ENCODE results near the gene DHRS1.
"Not testable (repeated sequence)": the region's sequence is repeated elsewhere in the genome, so short reads cannot be mapped to it uniquely, and the experiment has no call there.

The DHRS1 gene

GRCh38 chr14:24261969-24262327 is 37.6 kb downstream of the DHRS1 start:
- no peak for DNase-seq

- no peak for DNase-seq
Measured at GRCh38 chr14:24261256-24261968, 38.2 kb downstream of the DHRS1 start.

DNA sequence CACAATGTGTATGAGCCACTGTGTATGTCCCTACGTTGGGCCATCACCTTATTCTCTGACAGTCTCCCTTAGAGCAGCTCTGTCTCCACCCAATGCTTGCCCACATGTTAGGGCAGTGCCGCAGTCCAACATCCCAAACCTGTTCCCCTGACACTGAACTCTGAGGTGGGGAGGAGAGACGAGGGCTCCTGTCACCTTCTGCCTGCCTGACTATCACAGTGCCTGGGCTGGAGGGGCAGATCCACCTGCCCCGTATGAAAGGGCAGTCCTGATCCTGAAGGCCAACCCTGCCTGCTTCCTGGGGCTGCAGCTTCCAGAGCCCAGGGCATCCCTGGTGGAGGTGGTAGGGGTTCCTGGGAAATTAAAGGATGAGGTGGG is 38.8 kb downstream of the DHRS1 start:
- no peak for DNase-seq

DNA sequence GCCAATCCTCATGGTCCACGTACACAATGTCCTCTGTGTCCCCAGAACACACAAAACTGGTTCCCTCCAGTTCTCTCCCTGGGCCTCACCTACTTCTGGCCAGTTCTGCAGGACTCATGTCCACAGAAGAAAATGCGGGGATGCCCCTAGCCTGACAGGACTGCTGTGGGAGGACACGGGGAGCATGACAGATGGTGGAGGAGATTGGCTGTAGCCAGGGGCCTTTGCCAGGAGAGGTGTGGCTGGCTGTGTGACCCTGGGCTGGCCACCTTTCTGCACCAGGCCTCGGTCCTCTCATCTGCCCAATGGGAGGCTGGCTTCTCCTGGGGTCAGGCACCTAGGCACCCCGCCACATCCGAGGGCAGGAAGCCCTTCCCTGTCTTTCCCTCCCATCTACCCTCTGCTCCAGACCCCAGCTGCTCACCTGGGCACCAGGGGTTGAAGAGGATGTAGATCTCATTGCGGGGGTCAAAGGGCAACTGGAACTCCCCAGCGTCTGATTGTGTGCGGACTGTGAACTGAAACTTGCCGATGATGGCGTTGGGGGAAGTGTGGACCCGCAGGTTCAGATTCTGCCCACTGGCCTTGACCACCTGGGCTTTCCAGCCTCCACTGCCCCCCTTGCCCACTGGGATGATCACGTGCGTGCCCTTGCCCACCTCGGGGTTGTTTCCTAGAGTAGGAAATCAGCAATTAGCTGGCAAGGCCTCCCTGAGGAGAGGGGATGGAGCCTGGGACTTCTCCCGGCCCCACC is 39.4 kb downstream of the DHRS1 start:
- DNase-seq = no peak

- no peak for DNase-seq
Measured at GRCh38 chr14:24259282-24260025, 40.1 kb downstream of the DHRS1 start.

DNA sequence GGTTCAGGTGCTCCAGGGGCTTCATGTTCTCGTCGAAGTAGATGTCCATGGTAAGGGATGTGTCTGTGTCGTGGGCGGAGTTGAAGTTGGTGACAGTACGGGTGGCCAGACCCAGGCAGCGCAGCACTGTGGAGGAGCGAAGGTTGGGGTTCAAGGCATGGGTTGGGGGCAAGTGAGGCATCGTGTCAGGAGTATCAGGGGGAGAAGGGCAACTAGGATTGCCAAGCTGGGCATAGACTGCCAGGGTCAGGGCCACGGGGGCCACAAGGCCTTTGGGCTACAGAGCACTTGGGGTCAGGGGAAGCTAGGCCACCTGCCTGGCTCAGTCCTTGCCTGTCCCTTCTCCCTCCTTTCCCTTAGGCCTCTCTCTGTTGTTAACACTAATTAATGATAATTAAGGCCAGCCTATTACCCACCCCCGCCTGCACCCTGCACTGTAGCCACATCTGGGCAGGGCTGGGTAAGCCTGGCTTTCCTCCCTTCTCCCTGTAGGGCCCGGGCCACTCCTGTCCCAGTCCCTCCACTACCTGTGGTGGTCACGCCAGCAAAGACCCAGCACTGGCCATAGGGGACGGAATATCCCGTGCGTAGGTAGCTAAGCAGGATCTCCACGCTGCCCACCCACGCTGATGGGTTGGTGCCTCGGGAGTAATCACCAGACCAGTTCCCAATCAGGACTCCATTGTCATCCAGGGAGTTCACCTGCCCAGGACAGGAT is 40.9 kb downstream of the DHRS1 start:
- no peak for DNase-seq

DNA sequence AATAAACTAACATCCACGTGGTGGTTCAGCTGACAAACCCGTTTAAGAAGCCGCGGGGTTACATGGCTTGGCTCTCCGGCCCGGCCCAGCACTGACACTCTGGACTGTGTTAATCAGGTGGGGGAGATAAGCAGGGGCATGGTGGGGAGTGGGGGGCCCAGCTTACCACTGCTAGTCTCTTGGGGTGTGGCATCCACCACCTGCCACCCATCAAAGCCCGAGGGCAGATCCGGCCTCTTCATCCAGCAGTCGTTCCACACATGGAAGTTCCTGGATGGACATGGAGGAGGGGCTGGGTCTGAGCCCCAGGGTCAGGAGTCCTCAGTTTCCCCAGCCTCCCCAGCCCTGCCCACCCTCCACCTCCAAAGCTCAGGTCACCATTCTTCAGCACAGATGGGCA is 41.5 kb downstream of the DHRS1 start:
- no peak for DNase-seq

DNA sequence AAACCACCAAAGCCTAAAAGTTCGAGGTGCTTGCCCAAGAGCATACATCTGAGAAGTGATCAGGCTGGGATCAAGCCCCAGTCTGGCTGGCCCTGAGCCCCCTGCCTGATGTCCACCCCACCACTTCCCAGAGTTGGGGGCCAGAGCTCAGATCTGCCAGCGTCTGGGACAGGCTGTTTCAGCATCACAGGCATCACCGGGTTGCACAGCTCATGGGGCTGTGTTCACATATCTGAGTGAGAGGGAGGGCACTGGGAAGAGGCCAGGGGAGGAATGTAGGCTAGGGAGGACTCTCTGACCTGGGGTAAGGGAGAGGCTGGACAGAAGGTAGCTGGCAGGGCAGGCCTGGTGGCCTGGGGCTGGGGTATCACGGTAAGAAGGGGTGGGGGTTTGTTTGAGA is 42.6 kb downstream of the DHRS1 start:
- no peak for DNase-seq

DNA sequence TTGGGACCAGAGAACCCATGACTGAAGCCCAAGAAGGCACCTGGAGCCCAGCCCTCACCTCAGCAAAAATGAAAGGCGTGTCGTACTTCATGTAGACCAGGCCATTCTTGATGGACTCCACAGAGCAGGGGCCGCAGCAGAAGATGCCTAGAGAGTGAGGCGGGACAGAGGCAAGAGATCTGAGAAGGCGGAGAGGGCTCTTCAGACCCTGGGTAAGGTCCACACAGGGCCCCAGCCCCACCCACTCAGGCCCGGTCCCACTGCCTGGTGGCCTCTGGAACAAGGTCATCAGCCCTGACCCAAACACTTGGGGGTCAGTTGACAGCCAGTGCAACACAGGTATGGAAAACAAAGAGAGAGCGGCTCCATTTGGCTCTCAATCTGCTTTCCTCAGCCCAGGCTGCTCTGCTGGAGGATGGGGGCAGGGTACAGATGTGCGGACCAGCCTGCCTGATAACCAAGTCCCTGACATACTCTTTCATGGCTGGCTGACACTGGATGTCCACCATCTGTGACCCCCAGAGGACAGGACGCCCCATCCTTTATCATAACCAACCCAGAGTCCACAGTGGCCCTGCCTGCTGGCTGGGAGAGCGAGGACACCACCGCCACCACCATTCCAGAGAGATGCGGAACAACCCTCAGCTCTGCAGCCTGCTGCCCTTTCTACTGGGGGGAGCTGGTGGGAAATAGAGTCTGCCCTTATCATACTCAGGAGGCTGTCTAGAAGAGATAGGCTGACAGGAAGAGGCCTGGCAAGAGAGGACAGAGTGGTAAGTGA is 43.5 kb downstream of the DHRS1 start:
- DNase-seq = no peak

DNA sequence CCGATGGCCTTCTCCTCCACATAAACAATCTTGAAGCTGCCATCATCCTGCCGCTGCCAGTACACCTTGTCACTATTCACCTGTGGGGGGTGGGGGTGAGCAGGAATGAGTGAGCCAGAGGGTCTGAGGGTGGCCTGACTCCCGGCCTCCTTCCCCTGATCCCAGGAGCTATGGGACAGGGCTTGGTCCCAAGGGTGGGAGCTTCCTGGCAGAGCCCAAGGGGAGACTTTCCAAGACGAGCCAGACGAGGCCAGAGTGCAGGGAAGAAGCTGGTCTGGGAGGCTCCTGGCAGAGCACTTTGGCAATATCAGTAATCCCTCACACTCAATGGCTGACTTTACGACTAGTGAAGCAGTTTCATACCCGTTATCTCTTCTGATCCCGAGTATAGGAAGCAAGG is 44.1 kb downstream of the DHRS1 start:
- DNase-seq = no peak

DNA sequence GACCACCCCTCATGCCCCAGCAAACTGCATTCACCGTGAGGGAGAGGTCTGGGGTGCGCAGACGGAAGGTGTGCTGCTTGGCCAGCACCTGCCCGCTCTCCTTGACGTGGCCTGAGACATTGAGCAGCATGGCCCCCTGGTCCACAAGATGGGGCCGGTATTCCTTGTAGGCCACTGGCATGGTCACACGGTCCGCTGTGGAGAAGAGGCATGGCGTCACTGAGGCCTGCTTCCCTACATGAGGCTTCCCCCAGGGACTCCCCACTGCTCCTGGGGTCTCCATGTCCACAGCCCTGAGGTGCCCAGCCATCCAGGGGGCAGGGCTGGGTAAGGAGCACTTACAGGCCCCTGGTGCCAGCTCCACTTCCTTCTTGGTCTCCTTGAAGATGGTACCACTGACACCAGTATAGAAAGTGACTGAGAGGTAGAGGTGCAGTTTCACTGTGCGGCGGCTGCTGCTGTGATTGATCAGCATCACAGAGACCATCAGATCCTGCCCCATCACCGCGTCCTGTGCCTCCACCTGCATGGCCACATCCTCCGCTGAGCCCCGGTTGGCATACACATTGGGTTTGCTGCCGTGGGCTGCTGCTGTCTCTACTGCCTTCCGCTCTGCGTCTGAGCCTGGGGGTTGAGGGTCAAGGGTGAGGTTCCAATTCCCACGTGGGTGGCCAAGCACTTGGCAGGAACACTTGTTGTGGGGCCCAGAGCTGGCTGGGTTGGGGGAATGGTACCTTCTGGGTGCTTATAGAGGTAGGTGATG is 44.8 kb downstream of the DHRS1 start:
- DNase-seq = no peak

- DNase-seq = no peak
Measured at GRCh38 chr14:24253936-24254335, 45.6 kb downstream of the DHRS1 start.

DNA sequence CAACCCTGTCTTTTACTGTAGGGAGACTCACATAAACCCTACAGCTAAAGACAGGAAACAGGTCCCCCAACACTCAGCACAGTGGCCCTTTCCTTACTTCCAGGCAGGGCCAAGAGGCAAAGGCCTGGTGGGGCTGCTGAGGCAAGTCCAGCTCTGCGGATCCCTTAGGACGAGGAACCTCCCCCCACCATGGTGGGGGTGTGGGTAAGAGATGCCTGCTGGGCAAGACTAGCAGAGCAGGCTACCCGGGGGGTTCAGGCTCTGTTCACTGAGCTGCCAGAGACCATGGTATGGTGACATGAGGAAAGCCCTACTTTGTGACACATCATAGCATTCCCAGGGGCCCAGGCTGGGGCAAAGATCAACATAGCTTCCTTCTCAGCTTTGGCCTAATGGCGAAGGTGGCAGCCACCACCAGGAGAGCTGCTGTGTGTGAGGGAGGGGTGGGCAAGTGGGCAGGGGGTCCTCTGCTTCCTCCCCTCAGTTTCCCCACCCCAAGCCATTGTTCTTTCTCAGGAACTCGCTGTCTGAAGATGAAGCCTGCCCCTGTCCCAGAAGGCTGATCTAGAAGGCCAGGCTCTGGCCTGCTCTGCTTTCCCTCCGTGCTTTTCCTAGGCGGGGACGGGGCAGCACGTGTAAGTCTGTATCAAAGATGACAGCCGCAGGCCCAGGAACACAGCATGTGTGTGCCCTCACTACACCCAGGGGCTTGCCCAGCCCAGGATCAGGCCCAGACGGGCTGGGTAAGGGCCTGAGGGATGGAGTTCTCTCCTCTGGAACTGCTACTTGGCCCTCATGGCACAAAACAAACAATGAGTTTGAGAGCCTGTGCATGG is 47.1 kb downstream of the DHRS1 start:
- DNase-seq = no peak

- DNase-seq = no peak
Measured at GRCh38 chr14:24251880-24252288, 47.7 kb downstream of the DHRS1 start.

- DNase-seq = no peak
Measured at GRCh38 chr14:24250354-24250753, 49.2 kb downstream of the DHRS1 start.

- DNase-seq = no peak
Measured at GRCh38 chr14:24249230-24250021, 50.2 kb downstream of the DHRS1 start.

DNA sequence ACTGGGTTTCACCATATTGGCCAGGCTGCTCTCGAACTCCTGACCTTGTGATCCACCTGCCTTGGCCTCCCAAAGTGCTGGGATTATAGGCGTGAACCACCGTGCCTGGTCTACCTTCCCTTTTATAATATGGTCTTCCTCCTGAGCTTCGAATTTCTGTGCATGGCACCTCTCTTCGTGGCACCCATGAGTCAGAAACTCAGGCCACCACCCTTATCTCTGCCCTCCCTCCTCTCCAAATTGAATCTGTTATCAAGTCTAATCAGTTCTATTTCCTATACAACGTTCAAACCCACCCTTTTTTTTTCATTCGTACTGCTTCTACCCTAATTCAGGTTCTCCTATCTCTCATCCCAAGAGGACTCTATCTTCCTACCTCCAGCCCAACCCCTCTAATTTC is 52.2 kb downstream of the DHRS1 start:
- no peak for DNase-seq

DNA sequence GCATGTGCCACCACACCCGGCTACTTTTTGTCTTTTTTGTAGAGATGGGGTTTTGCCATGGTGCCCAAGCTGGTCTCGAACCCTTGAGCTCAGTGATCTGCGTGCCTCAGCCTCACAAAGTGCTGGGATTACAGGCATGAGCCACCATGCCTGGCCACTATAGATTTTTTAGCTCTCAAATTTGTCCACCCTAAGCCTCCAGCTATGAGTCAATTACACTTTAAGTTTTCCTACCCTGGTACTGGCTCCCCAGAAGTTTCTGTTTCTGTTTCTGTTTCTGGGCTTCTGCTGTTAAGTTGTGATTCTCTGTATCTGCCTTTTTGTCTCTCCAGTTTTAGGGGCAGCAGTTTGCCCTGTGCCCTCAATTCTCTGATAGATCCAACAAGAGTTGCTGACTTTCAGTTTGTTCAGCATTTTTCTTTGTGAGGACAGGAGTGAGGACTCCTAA is 52.8 kb downstream of the DHRS1 start:
- no peak for DNase-seq

GRCh38 chr14:24245350-24245749 is 54.2 kb downstream of the DHRS1 start:
- DNase-seq = not testable (repeated sequence)

GRCh38 chr14:24243336-24243836 is 56.2 kb downstream of the DHRS1 start:
- no peak for DNase-seq
